Activated CD4-positive, alpha-beta T cell treated with anti-CD3 and anti-CD28 coated beads, Interleukin-2, amount 10 ng/mL, durations not matched to agents 7 days and 5 days (primary cell): ENCODE measurements around the gene SULF2. TPM values are rescaled to one million over a fixed set of nuclear protein-coding genes. Genes with fewer than 3 reads are reported as not detected.
A peak's percentile ranks its signal among the peaks of the same experiment; 100 is the strongest.
"Not testable (repeated sequence)": the region's sequence is repeated elsewhere in the genome, so short reads cannot be mapped to it uniquely, and the experiment has no call there.

ENCODE experiments used
- CTCF ChIA-PET: fragments of 350-600 bp; sonication (Branson Sonifier 250); formaldehyde crosslinking; loops from one replicate; lab custom pipeline; 2021; ENCODE audit warnings: antibody characterized with exemption; lab: Charles Lee
- POLR2A ChIA-PET: fragments of 350-600 bp; sonication (Branson Sonifier 250); formaldehyde crosslinking; loops from one replicate; lab custom pipeline; 2021; ENCODE audit warnings: antibody characterized with exemption; lab: Charles Lee
- DNase-seq: peaks from one replicate; pipeline ENCODE4 v3.0.0-alpha.2; 2020
- H3K27ac Mint-ChIP-seq: one replicate; pipeline ENCODE4 v1.8.0; 2021; ENCODE audit warnings: mild to moderate bottlenecking, moderate library complexity, mixed read lengths
- H3K27me3 Mint-ChIP-seq: one replicate; pipeline ENCODE4 v1.8.0; 2021; ENCODE audit warnings: mixed read lengths
- H3K36me3 Mint-ChIP-seq: one replicate; pipeline ENCODE4 v1.8.0; 2021; ENCODE audit warnings: low read depth, mixed read lengths
- H3K4me1 Mint-ChIP-seq: one replicate; pipeline ENCODE4 v1.8.0; 2021; ENCODE audit warnings: mixed read lengths
- H3K4me3 Mint-ChIP-seq: one replicate; pipeline ENCODE4 v1.8.0; 2021; ENCODE audit warnings: mild to moderate bottlenecking, moderate library complexity, mixed read lengths
- H3K9me3 Mint-ChIP-seq: one replicate; pipeline ENCODE4 v1.8.0; 2021; ENCODE audit warnings: mixed read lengths
- total RNA-seq, 2 experiments: library from RNA; stranded (reverse); gene quantifications; one replicate each; pipeline ENCODE4 v1.2.3, GENCODE V29; 2021

Gene SULF2
- total RNA-seq, 2 experiments from 2014 or later, result 0.37 to 0.69 TPM

GRCh38 chr20:47801079-47801478, 15.8 kb upstream of the SULF2 start:
- Mint-ChIP-seq H3K4me3 (no peak overlapping the region), H3K9me3 (no peaks in the 10 kb centered on the region), H3K27ac (no peak overlapping the region), H3K36me3 (no peaks in the 10 kb centered on the region), H3K4me1 (no peaks in the 10 kb centered on the region), H3K27me3 (no peaks in the 10 kb centered on the region)
- CTCF ChIA-PET, result no interaction called here
- POLR2A ChIA-PET, result no interaction called here
- DNase-seq, result no peak

GRCh38 chr20:47800623-47801022, 15.3 kb upstream of the SULF2 start:
- DNase-seq, result no peak
- ChIA-PET POLR2A (no interaction called here), CTCF (no interaction called here)
- Mint-ChIP-seq H3K27me3 (no peaks in the 10 kb centered on the region), H3K9me3 (no peaks in the 10 kb centered on the region), H3K4me3 (no peak overlapping the region), H3K4me1 (no peaks in the 10 kb centered on the region), H3K36me3 (no peaks in the 10 kb centered on the region), H3K27ac (no peak overlapping the region)

DNA sequence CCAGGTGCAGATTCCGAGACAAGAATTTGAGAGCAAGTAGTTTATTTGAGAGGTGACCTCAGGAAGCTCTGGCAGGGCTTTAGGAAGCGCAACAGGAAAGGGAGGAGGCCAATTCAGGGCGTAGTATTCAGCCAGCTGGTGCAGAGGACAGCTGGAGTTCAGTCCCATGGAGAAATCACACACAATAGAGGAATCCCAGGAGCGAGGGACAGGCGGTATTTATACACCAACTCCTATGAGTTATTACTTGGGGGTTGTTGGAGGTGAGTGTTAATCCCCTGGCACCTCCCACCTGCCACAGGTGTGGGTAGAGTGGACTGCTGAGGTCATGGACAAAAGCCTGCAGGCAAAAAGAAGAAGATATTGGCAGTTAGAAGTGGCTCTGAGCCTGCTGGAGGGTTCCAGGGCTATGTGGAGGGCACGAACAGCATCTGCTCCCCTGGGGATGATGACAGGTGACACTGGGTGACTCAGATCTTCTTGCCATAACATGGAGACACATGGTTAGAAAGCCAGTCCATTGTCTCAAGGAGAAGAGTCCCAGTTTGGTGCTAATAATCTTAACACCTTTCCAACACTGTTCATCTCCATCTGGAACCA, 13.9 kb upstream of the SULF2 start:
- no peak overlapping the region for H3K4me3 Mint-ChIP-seq
- H3K4me1 Mint-ChIP-seq, result no peaks in the 10 kb centered on the region
- CTCF ChIA-PET, result no interaction called here
- POLR2A ChIA-PET, result no interaction called here
- no peak overlapping the region for H3K27ac Mint-ChIP-seq
- no peaks in the 10 kb centered on the region for H3K9me3 Mint-ChIP-seq
- H3K27me3 Mint-ChIP-seq, result no peaks in the 10 kb centered on the region
- no peak for DNase-seq
- no peaks in the 10 kb centered on the region for H3K36me3 Mint-ChIP-seq

- no peaks in the 10 kb centered on the region for H3K9me3 Mint-ChIP-seq
- ChIA-PET POLR2A (no interaction called here), CTCF (no interaction called here)
- no peak for DNase-seq
- H3K4me3 Mint-ChIP-seq, result no peak overlapping the region
- no peak overlapping the region for H3K27ac Mint-ChIP-seq
- H3K36me3 Mint-ChIP-seq, result no peaks in the 10 kb centered on the region
- no peaks in the 10 kb centered on the region for H3K27me3 Mint-ChIP-seq
- no peaks in the 10 kb centered on the region for H3K4me1 Mint-ChIP-seq
Measured at GRCh38 chr20:47796971-47797370, 11.7 kb upstream of the SULF2 start.

DNA sequence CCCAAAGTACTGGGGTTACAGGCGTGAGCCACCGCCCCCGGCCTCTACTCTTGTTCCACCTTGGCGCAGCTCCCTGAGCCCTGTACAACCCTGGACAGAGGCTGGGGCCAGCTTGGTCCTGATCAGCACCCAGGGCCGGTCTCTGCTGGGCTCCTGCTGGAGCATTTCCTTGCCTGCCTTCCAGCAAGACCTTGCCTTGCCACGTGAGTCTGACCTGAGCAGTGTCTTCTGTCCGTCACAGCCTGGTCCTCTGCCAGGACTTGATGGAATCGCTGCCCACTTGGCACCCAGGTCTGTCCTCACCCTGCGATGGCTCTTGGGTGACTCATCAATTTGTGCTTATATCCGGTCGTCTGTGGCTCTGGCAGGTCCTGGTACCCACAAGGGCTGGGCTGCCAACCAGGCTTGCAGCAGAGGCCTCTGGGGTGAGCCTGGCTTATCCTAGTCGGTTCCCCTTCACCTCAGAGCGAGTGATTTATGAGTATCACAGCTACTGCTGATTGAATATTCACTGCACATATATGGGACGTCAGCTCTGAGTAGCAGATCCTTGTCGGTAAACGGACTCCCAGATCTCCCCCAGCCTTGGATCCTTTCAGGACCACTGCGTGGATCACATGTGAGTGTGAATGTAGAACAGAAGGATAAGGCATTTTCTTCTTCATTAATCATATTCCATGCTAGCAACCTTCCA, 10.1 kb upstream of the SULF2 start:
- CTCF ChIA-PET, result interaction anchor here (0.7 kb wide), 1 partner anchor 12 kb away, joined by 4 read pairs; no protein-coding TSS in a partner anchor
- Mint-ChIP-seq H3K36me3 (no peaks in the 10 kb centered on the region), H3K27ac (no peak overlapping the region), H3K27me3 (peaks cover 4% of the 10 kb centered on the region), H3K4me3 (no peak overlapping the region), H3K4me1 (no peaks in the 10 kb centered on the region), H3K9me3 (no peaks in the 10 kb centered on the region)
- POLR2A ChIA-PET, result no interaction called here
- no peak for DNase-seq

- H3K27me3 Mint-ChIP-seq, POLR2A ChIA-PET, CTCF ChIA-PET, H3K4me3 Mint-ChIP-seq, H3K4me1 Mint-ChIP-seq, H3K9me3 Mint-ChIP-seq, H3K36me3 Mint-ChIP-seq, DNase-seq, H3K27ac Mint-ChIP-seq: not testable (repeated sequence)
Measured at GRCh38 chr20:47794264-47794663, 9.0 kb upstream of the SULF2 start.

DNA sequence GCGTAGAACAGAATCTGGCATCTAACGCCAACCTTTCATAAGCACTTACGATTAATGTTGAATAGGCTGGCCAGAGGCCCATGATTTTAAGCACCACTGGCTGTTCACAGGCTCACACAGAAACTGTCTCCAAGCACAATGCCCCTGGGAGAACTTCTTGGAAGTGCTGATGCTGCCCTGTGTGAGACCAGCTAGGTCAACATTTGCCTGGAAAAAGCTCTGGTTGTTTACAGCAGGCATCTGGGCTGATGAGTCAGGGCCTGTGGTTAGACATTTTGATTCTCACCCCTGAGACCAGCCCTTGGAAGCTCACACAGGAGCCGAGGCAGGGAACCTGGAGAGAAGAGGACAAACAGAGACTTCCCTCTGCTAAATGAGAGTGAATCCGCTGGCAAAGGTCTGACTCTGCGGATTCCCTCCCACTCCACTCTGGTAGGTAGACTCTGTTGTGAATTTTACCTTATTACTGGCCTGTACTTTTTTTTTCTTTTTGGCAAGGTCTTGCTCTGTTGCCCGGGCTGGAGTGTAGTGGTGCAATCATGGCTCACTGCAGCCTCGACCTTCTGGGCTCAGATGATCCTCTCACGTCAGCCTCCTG, 6.8 kb upstream of the SULF2 start:
- H3K27me3 Mint-ChIP-seq, result peaks cover 23% of the 10 kb centered on the region

GRCh38 chr20:47791084-47791599, 5.9 kb upstream of the SULF2 start:
- ChIA-PET CTCF (no interaction called here), POLR2A (no interaction called here)
- peaks cover 33% of the 10 kb centered on the region for H3K27me3 Mint-ChIP-seq

More for the DNA sequence above, 6.8 kb upstream of the SULF2 start:
- Mint-ChIP-seq H3K36me3 (no peaks in the 10 kb centered on the region), H3K4me3 (no peak overlapping the region), H3K9me3 (no peaks in the 10 kb centered on the region), H3K4me1 (no peaks in the 10 kb centered on the region), H3K27ac (no peak overlapping the region)
- CTCF ChIA-PET, result no interaction called here
- POLR2A ChIA-PET, result no interaction called here
- no peak for DNase-seq

GRCh38 chr20:47790580-47790965, 5.3 kb upstream of the SULF2 start:
- CTCF ChIA-PET, result no interaction called here
- Mint-ChIP-seq H3K36me3 (no peaks in the 10 kb centered on the region), H3K27me3 (peaks cover 37% of the 10 kb centered on the region), H3K27ac (no peak overlapping the region), H3K4me3 (no peak overlapping the region), H3K4me1 (peaks cover 5% of the 10 kb centered on the region), H3K9me3 (no peaks in the 10 kb centered on the region)
- POLR2A ChIA-PET, result no interaction called here
- no peak for DNase-seq

More at GRCh38 chr20:47791084-47791599, 5.9 kb upstream of the SULF2 start:
- H3K27ac Mint-ChIP-seq, result peak overlapping the region; percentile 31
- DNase-seq, result no peak
- no peak overlapping the region for H3K4me3 Mint-ChIP-seq
- H3K9me3 Mint-ChIP-seq, result no peaks in the 10 kb centered on the region
- H3K36me3 Mint-ChIP-seq, result no peaks in the 10 kb centered on the region
- peaks cover 1% of the 10 kb centered on the region for H3K4me1 Mint-ChIP-seq

- no peak for DNase-seq
- peaks cover 37% of the 10 kb centered on the region for H3K27me3 Mint-ChIP-seq
- H3K27ac Mint-ChIP-seq, result no peak overlapping the region
- H3K36me3 Mint-ChIP-seq, result no peaks in the 10 kb centered on the region
- peaks cover 5% of the 10 kb centered on the region for H3K4me1 Mint-ChIP-seq
- H3K4me3 Mint-ChIP-seq, result no peak overlapping the region
- H3K9me3 Mint-ChIP-seq, result no peaks in the 10 kb centered on the region
- ChIA-PET POLR2A (no interaction called here), CTCF (no interaction called here)
Measured at GRCh38 chr20:47789764-47790579, 4.7 kb upstream of the SULF2 start.

DNA sequence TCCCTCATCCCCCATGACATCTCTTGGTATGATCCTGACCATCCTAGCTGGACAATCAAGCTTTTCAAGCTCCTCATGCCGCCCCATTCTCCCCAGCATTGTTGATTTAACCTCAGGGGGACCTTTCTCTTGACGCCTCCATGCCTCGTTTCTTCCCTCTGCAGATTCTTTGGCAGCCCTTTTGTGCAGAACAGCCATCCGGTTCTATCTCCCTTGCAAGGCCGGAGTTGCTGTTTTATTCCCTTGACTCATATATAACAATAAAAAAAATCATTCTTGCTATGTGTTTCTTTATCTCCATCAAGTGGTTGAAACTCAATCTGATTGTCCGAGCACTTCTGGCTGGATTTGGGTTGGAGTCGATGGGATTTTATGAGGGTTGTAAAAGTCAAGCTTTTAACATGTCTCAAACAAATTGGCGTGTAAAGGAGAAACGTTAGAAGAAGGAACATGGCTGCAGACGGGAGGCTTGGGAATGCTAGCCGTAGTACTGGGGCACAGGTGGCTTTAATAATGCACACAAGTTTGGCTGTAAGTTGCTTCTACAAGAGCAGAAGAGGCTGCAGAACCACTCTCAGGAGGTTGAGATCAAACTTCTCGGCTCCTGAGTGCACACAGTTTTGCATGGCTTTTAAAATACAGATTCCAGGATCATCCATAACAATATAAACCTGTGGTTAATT, 3.9 kb upstream of the SULF2 start:
- H3K36me3 Mint-ChIP-seq, result no peaks in the 10 kb centered on the region
- ChIA-PET CTCF (no interaction called here), POLR2A (no interaction called here)
- H3K4me1 Mint-ChIP-seq, result peaks cover 10% of the 10 kb centered on the region
- H3K4me3 Mint-ChIP-seq, result no peak overlapping the region
- H3K27ac Mint-ChIP-seq, result no peak overlapping the region
- DNase-seq, result no peak
- no peaks in the 10 kb centered on the region for H3K9me3 Mint-ChIP-seq
- peaks cover 42% of the 10 kb centered on the region for H3K27me3 Mint-ChIP-seq

DNA sequence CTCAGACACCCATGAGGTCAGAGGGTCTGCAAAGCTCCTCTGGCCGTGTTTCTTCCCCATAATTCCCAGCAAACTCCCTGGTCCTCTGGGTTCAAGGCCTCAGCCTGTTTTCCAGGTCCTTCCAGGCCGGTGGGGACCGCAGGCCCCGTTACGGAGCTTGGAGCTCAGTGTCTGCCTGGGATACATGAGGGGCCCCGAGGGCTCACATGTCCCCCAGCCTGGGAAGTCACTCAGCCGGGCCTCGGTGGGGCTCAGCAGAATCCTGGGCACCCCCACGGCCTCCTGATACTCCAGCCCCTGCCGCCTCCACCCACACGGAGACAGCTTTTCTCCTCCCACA, 3.4 kb upstream of the SULF2 start:
- POLR2A ChIA-PET, result no interaction called here
- H3K27ac Mint-ChIP-seq, result no peak overlapping the region
- H3K4me3 Mint-ChIP-seq, result no peak overlapping the region
- peaks cover 47% of the 10 kb centered on the region for H3K27me3 Mint-ChIP-seq
- CTCF ChIA-PET, result no interaction called here
- peaks cover 11% of the 10 kb centered on the region for H3K4me1 Mint-ChIP-seq
- no peak for DNase-seq
- H3K9me3 Mint-ChIP-seq, result no peaks in the 10 kb centered on the region
- H3K36me3 Mint-ChIP-seq, result no peaks in the 10 kb centered on the region
